ENCODE results near the gene SLIT3.

SLIT3 gene

GRCh38 chr5:169015991-169016390 lies 284.9 kb downstream of the SLIT3 start:
- no peak for DNase-seq

- DNase-seq = no peak
These were observed 287.1 kb downstream of the SLIT3 start for GRCh38 chr5:169013846-169014245.

- DNase-seq = no peak
These were observed 287.7 kb downstream of the SLIT3 start for GRCh38 chr5:169013208-169013728.

GRCh38 chr5:169012450-169012849 lies 288.5 kb downstream of the SLIT3 start:
- DNase-seq = no peak

GRCh38 chr5:169011451-169011850 lies 289.5 kb downstream of the SLIT3 start:
- DNase-seq = no peak

DNA sequence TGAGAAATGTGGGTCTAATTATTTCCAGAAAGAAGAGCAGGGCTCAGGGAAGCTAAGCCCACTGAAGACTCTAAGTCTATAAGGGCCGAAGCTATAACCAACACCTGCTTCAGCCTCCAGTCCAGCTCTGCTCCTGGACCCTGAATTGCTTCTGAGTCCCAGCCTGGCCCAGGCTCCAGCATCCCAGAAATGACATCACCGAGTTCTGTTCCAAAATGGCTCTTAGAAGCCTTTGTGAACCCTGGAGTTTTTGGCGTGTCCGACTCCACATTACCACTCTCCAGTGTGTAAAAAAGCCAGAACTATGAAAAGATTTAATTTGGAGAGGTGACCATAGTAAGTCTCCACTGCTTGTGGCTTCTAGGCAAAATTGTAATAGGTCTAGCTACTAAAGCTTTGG lies 289.9 kb downstream of the SLIT3 start:
- DNase-seq = no peak

GRCh38 chr5:169009123-169009522 lies 291.8 kb downstream of the SLIT3 start:
- DNase-seq = no peak

GRCh38 chr5:169006842-169007790 lies 293.8 kb downstream of the SLIT3 start:
- no peak for DNase-seq

DNA sequence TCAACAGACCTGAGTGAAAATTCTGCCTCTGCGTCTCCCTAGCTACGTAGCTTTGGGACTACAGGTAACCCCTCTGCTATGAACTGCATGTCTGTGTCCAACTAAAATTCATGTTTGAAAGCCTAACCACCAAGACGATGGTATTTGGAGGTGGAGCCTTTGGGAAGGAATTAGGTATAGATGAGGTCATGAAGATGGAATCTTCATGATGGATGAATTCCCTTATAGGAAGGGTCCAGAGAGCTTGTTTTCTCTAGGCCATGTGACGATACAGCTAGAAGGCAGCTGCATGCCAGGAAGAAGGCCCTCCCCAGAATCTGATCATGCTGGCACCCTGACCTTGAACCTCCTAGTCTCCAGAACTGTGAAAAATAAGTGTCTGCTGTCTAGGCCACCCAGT lies 296.4 kb downstream of the SLIT3 start:
- no peak for DNase-seq

DNA sequence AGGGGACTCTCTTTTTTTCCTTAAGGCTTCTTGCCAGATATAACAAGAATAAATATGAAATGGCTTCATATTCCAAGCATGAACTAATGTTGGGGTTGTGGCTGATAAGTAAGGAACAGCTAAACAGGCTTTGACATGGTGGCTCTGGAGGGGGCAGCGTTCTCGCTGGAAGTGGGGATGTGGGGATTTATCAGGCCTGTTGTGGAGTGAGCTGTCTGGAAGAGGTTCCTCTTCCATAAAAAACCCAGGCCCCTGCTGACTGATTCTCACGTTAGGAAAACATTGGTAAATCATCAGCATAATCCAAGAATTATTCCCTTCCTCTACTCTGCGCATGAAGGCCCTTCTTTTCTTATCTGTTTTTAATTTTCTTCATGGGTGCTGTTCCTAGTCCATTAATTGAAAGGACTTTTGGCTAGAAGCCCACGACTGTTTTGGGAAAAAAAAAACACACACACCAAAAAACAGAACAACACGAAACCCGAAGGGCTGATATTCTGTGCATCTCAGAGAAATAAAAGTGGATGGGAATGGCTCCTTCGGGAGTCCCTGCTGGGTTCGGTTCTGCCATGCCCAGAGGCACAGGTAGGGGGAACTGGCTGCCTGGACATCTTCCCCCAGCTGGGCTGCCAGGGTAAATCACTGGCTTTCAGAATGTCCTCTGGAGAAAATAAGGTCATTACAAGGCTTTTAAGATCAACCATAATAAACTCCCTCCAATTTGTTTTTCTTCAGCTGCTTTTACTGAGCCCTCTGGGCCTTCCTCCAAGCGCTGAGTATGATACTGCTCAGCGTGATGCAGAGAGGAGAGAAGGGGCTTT lies 297.0 kb downstream of the SLIT3 start:
- no peak for DNase-seq

DNA sequence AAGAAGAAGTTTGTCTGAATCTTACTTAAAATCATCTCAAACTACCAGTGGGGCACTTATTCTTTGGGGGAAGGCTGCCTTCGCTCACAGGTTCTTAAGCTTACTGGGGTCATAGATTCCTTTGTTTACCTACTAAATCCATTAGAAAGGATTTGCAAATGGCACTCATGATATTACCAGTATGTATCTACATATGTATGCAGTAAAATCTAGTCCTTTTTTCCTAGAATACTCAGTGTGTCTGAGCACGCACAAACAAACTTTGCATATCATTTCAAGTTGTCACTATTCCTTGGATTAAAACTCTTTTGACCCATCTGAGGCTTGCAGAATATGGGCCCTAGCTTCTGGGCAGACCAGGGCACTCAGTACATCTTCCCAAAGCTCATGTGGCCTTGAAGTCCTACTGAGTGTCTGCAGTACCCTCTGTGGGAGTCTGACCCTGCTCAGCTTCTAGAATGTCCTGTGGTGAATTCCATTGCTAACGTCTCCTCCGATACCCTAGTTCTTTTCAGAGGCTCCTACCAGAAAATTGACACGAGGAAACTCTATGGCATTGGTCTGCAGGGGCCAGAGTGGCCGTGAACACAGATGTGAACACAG lies 297.9 kb downstream of the SLIT3 start:
- no peak for DNase-seq

GRCh38 chr5:169001394-169001793 lies 299.5 kb downstream of the SLIT3 start:
- no peak for DNase-seq

- no peak for DNase-seq
These were observed 305.9 kb downstream of the SLIT3 start for GRCh38 chr5:168995024-168995423.

DNA sequence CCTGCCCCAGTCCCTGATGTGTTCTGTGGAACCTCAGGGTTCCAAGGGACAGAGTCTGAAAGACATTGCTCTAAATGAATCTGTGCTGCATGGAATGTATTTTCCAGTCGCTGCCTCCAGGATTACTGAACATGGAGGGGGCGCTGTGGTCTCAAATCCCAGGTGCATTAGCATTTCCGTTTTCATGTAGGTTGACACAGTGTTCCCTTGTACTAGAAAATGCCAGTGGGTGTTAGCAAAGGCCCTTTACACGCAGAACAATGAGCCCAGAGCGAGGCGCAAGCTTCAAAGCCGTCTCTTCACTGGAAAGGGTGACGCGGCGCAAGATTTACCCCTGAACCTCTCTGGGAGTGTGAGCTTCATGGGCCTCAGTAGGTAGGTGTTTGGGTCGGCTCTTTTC lies 308.3 kb downstream of the SLIT3 start:
- no peak for DNase-seq

DNA sequence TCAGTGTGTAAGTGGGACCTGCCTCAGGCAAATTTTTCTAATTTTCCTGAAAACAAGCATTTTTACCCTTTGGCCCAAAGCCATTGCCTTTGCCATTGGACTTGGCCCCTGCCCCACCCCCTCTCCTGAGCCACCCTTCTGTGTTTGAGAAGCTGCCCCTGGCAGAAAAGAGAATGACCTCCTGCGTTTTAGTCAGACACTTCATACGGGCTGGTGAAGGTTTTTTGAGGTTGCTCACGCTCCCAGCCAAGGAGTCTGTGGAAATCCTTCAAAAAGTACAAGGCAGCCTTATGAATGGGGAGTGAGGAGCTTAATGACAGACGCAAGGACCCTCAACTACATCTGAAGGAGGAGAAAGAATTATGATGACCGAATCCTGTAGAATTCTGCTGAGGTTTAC lies 308.9 kb downstream of the SLIT3 start:
- DNase-seq = no peak

GRCh38 chr5:168991311-168991710 lies 309.6 kb downstream of the SLIT3 start:
- no peak for DNase-seq

GRCh38 chr5:168990679-168991078 lies 310.3 kb downstream of the SLIT3 start:
- no peak for DNase-seq

- DNase-seq = no peak
These were observed 311.0 kb downstream of the SLIT3 start for GRCh38 chr5:168989731-168990505.

DNA sequence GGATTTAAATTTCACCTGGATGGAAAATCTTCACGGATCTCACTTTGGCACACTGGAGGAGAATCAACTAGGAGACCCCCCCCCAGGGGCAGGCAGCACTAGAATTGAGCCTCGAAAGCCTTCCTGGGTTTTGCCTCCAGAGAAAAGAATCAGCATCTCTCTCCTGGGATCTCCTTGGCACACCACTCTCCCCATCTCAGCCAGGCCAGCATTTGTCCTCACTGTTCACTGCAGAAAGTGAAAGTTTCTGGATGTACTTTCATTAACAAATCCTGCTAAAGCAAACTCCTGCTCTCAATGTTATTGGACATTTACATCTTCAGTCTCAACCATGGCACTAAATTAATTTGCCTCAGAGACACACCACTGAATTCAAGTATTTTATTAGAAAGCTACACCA lies 312.2 kb downstream of the SLIT3 start:
- DNase-seq = no peak

- DNase-seq = peak; percentile 81
These were observed 313.2 kb downstream of the SLIT3 start for GRCh38 chr5:168987543-168988300.

DNA sequence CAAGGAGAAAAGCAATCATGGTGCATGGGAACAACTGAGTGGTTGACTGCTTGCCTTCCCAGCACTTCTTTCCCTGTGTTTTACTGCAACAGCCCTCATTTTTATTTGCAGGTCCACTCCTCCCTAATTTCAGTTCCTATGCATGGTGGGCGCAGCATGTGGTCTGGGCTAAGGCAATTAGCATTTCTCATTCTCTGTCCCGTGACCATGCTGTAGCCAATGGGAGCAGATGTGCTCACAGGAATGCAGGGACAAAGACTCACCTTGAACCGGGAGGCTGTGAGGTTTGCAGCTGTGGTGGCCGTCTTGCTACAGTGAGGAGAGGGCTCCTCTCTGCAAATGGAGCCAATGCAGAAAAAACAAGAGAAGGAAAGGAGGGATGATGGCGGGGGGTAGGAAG lies 315.5 kb downstream of the SLIT3 start:
- DNase-seq = no peak
